ENCODE data around the gene ACOT7.

Gene ACOT7

GRCh38 chr1:6272868-6273267 is 120.7 kb downstream of the ACOT7 start:
- Histone ChIP-seq H3K4me3 (replicated peaks; ENCODE audit: insufficient read depth, low read length) (no peak overlapping the region), H3K27ac (replicated peaks) (no peak overlapping the region), H3K27me3 (ENCODE audit: insufficient read depth, poor library complexity, severe bottlenecking) (no peaks in the 10 kb centered on the region)
- TF ChIP-seq POLR2AphosphoS5 (IDR thresholded peaks at IDR 0.05; ENCODE audit: low read depth) = no peak
- TF ChIP-seq, protein P1, sequence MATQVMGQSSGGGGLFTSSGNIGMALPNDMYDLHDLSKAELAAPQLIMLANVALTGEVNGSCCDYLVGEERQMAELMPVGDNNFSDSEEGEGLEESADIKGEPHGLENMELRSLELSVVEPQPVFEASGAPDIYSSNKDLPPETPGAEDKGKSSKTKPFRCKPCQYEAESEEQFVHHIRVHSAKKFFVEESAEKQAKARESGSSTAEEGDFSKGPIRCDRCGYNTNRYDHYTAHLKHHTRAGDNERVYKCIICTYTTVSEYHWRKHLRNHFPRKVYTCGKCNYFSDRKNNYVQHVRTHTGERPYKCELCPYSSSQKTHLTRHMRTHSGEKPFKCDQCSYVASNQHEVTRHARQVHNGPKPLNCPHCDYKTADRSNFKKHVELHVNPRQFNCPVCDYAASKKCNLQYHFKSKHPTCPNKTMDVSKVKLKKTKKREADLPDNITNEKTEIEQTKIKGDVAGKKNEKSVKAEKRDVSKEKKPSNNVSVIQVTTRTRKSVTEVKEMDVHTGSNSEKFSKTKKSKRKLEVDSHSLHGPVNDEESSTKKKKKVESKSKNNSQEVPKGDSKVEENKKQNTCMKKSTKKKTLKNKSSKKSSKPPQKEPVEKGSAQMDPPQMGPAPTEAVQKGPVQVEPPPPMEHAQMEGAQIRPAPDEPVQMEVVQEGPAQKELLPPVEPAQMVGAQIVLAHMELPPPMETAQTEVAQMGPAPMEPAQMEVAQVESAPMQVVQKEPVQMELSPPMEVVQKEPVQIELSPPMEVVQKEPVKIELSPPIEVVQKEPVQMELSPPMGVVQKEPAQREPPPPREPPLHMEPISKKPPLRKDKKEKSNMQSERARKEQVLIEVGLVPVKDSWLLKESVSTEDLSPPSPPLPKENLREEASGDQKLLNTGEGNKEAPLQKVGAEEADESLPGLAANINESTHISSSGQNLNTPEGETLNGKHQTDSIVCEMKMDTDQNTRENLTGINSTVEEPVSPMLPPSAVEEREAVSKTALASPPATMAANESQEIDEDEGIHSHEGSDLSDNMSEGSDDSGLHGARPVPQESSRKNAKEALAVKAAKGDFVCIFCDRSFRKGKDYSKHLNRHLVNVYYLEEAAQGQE (IDR thresholded peaks at IDR 0.05; ENCODE audit: insufficient replicate concordance, low read depth) = no peak
- TF ChIP-seq, protein P2, sequence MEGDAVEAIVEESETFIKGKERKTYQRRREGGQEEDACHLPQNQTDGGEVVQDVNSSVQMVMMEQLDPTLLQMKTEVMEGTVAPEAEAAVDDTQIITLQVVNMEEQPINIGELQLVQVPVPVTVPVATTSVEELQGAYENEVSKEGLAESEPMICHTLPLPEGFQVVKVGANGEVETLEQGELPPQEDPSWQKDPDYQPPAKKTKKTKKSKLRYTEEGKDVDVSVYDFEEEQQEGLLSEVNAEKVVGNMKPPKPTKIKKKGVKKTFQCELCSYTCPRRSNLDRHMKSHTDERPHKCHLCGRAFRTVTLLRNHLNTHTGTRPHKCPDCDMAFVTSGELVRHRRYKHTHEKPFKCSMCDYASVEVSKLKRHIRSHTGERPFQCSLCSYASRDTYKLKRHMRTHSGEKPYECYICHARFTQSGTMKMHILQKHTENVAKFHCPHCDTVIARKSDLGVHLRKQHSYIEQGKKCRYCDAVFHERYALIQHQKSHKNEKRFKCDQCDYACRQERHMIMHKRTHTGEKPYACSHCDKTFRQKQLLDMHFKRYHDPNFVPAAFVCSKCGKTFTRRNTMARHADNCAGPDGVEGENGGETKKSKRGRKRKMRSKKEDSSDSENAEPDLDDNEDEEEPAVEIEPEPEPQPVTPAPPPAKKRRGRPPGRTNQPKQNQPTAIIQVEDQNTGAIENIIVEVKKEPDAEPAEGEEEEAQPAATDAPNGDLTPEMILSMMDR (IDR thresholded peaks at IDR 0.05; ENCODE audit: insufficient read depth, low read length) = no peak
- no peak for TF ChIP-seq GABPA (IDR thresholded peaks at IDR 0.05; ENCODE audit: low read depth)
- no peak for TF ChIP-seq SPI1 (IDR thresholded peaks at IDR 0.05; ENCODE audit: borderline replicate concordance, low read depth)
- no peak for DNase-seq (ENCODE audit: low read depth in 1 of 2, low spot score in 1 of 2)

DNA sequence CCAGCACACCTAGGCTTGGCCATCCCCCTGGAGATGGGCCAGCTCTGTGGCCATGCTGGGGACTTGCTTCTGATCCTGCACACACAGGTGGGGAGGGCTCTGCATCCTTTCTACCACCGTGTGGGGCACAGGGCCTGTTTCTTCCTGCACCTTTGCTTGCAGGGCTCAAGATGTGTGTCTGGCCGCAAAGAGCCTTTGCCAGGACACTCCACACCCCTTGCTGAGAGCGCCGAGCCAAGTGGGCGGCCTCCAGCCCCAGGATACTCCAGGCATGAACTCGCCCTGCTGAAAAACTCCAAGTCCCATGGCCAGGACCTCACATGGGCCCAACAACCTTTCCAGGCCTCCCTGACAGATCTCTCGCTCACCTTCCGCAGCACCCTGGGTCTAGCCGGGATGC is 121.1 kb downstream of the ACOT7 start:
- H3K4me3 ChIP-seq (replicated peaks; ENCODE audit: insufficient read depth, low read length) = no peak overlapping the region
- TF ChIP-seq, protein P1 (IDR thresholded peaks at IDR 0.05; ENCODE audit: insufficient replicate concordance, low read depth) = no peak
- TF ChIP-seq GABPA (IDR thresholded peaks at IDR 0.05; ENCODE audit: low read depth) (no peak), SPI1 (IDR thresholded peaks at IDR 0.05; ENCODE audit: borderline replicate concordance, low read depth) (no peak), POLR2AphosphoS5 (IDR thresholded peaks at IDR 0.05; ENCODE audit: low read depth) (no peak)
- TF ChIP-seq, protein P2 (IDR thresholded peaks at IDR 0.05; ENCODE audit: insufficient read depth, low read length) = no peak
- no peak for DNase-seq (ENCODE audit: low read depth in 1 of 2, low spot score in 1 of 2)
- H3K27me3 ChIP-seq (ENCODE audit: insufficient read depth, poor library complexity, severe bottlenecking) = no peaks in the 10 kb centered on the region
- no peak overlapping the region for H3K27ac ChIP-seq (replicated peaks)

DNA sequence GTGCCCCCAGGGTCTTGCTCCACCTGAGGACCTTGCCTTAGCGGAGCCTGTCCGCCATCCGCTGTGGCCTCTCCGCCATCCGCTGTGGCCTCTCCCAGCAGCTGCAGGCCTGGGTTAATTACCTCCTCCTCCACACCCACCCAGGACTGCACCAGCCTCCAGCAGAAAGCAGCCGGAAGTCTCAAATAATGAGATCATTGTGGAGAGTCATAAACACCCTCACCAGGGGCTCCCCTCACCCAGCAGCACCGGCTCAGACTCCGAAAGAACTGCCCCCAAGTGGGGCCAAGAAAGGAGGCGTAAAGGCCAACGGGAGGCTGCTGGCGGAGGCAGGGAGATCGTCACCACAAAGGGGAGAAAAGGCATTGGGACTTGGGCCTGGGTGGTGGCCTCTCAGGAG is 122.0 kb downstream of the ACOT7 start:
- no peak for TF ChIP-seq POLR2AphosphoS5 (IDR thresholded peaks at IDR 0.05; ENCODE audit: low read depth)
- TF ChIP-seq, protein P1 (IDR thresholded peaks at IDR 0.05; ENCODE audit: insufficient replicate concordance, low read depth) = no peak
- H3K4me3 ChIP-seq (replicated peaks; ENCODE audit: insufficient read depth, low read length) = no peak overlapping the region
- H3K27ac ChIP-seq (replicated peaks) = no peak overlapping the region
- no peak for DNase-seq (ENCODE audit: low read depth in 1 of 2, low spot score in 1 of 2)
- H3K27me3 ChIP-seq (ENCODE audit: insufficient read depth, poor library complexity, severe bottlenecking) = no peaks in the 10 kb centered on the region

GRCh38 chr1:6271006-6271405 is 122.6 kb downstream of the ACOT7 start:
- no peak overlapping the region for H3K27ac ChIP-seq (replicated peaks)
- TF ChIP-seq GABPA (IDR thresholded peaks at IDR 0.05; ENCODE audit: low read depth) = no peak
- TF ChIP-seq, protein P1 (IDR thresholded peaks at IDR 0.05; ENCODE audit: insufficient replicate concordance, low read depth) = no peak
- no peak for TF ChIP-seq SPI1 (IDR thresholded peaks at IDR 0.05; ENCODE audit: borderline replicate concordance, low read depth)
- TF ChIP-seq, protein P2 (IDR thresholded peaks at IDR 0.05; ENCODE audit: insufficient read depth, low read length) = no peak
- no peak for TF ChIP-seq POLR2AphosphoS5 (IDR thresholded peaks at IDR 0.05; ENCODE audit: low read depth)
- no peak for DNase-seq (ENCODE audit: low read depth in 1 of 2, low spot score in 1 of 2)
- no peak overlapping the region for H3K4me3 ChIP-seq (replicated peaks; ENCODE audit: insufficient read depth, low read length)
- no peaks in the 10 kb centered on the region for H3K27me3 ChIP-seq (ENCODE audit: insufficient read depth, poor library complexity, severe bottlenecking)

All from HL-60 (cell line).